ENCODE results near the gene VSIG10L.

Gene VSIG10L

GRCh38 chr19:51337861-51338562 lies 3.9 kb downstream of the VSIG10L start:
- no peak for DNase-seq

GRCh38 chr19:51337141-51337860 lies 4.6 kb downstream of the VSIG10L start:
- no peak for DNase-seq

- peak; percentile 60 to 65 for DNase-seq
Measured at GRCh38 chr19:51333836-51334460, 8.0 kb downstream of the VSIG10L start.

GRCh38 chr19:51331716-51332115 lies 10.2 kb downstream of the VSIG10L start:
- no peak for DNase-seq

- no peak for DNase-seq
Measured at GRCh38 chr19:51331193-51331592, 10.7 kb downstream of the VSIG10L start.

GRCh38 chr19:51330366-51330765 lies 11.6 kb downstream of the VSIG10L start:
- no peak for DNase-seq

- DNase-seq: no peak
Measured at GRCh38 chr19:51329411-51329810, 12.5 kb downstream of the VSIG10L start.

- peak; percentile 60 to 78 for DNase-seq
Measured at GRCh38 chr19:51327066-51328001, 14.6 kb downstream of the VSIG10L start.

GRCh38 chr19:51326216-51327065 lies 15.5 kb downstream of the VSIG10L start:
- no peak for DNase-seq

- no peak for DNase-seq
Measured at GRCh38 chr19:51325161-51325976, 16.6 kb downstream of the VSIG10L start.

- no peak for DNase-seq
Measured at GRCh38 chr19:51324167-51324481, 17.8 kb downstream of the VSIG10L start.

- DNase-seq: no peak
Measured at GRCh38 chr19:51323481-51324166, 18.3 kb downstream of the VSIG10L start.

GRCh38 chr19:51321799-51322198 lies 20.1 kb downstream of the VSIG10L start:
- no peak for DNase-seq

GRCh38 chr19:51320280-51320657 lies 21.7 kb downstream of the VSIG10L start:
- DNase-seq: no peak

GRCh38 chr19:51319649-51320279 lies 22.2 kb downstream of the VSIG10L start:
- DNase-seq: no peak

- DNase-seq: no peak
Measured at GRCh38 chr19:51318687-51319648, 23.0 kb downstream of the VSIG10L start.

GRCh38 chr19:51317968-51318367 lies 24.0 kb downstream of the VSIG10L start:
- no peak for DNase-seq

- DNase-seq: no peak
Measured at GRCh38 chr19:51317376-51317775, 24.6 kb downstream of the VSIG10L start.

- DNase-seq: no peak
Measured at GRCh38 chr19:51316688-51317087, 25.3 kb downstream of the VSIG10L start.
